Bronchial epithelial cell (primary cell): Measurements from ENCODE around the gene LHFPL4. TPM values are rescaled to one million over a fixed set of nuclear protein-coding genes. Genes with fewer than 3 reads are reported as not detected.
A peak's percentile ranks its signal among the peaks of the same experiment; 100 is the strongest.
"Not testable (repeated sequence)": the region's sequence is repeated elsewhere in the genome, so short reads cannot be mapped to it uniquely, and the experiment has no call there.

Experiments
- DNase-seq: peaks from one replicate; pipeline ENCODE4 v3.0.0-alpha.2; 2010; ENCODE audit warnings: low read depth
- FAIRE-seq: peaks from 2 replicates; lab custom pipeline; 2011; peaks lifted over from hg19 to GRCh38; lab: Jason Lieb, UNC
- H3K27me3 ChIP-seq: 2 replicates; pipeline ENCODE4 v1.5.1; 2011; ENCODE audit warnings: low read length; ENCODE audit not compliant: control insufficient read depth, insufficient read depth
- H3K36me3 ChIP-seq: 2 replicates; pipeline ENCODE4 v1.5.1; 2011; ENCODE audit warnings: low read length; ENCODE audit not compliant: control insufficient read depth, insufficient read depth
- H3K4me3 ChIP-seq: 2 replicates; pipeline ENCODE4 v1.5.1; 2011; ENCODE audit warnings: mild to moderate bottlenecking, low read depth, low read length, control low read depth
- CTCF ChIP-seq: IDR thresholded peaks from 2 replicates; pipeline ENCODE4 v1.5.1; 2011; ENCODE audit warnings: mild to moderate bottlenecking, moderate library complexity, low read length, control low read depth, inconsistent platforms; ENCODE audit not compliant: insufficient read depth, severe bottlenecking
- total RNA-seq: library from RNA; depleted of rRNA; stranded (reverse); fragments of >200 nt; gene quantifications from 2 replicates; pipeline ENCODE4 v1.2.1, GENCODE V29; 2014

The LHFPL4 gene
- total RNA-seq, 1 donor from 2014 or later, result not detected

GRCh38 chr3:9497821-9498565 lies 55.6 kb downstream of the LHFPL4 start:
- Histone ChIP-seq H3K27me3 (peaks cover 2% of the 10 kb centered on the region), H3K36me3 (no peaks in the 10 kb centered on the region), H3K4me3 (no peak overlapping the region)
- TF ChIP-seq CTCF, result no peak
- peak; percentile 88 for DNase-seq
- FAIRE-seq, result no peak

- Histone ChIP-seq H3K36me3 (no peaks in the 10 kb centered on the region), H3K4me3 (no peak overlapping the region), H3K27me3 (peaks cover 2% of the 10 kb centered on the region)
- no peak for TF ChIP-seq CTCF
- no peak for FAIRE-seq
- DNase-seq, result no peak
Measured at GRCh38 chr3:9496893-9497292, 56.7 kb downstream of the LHFPL4 start.

DNA sequence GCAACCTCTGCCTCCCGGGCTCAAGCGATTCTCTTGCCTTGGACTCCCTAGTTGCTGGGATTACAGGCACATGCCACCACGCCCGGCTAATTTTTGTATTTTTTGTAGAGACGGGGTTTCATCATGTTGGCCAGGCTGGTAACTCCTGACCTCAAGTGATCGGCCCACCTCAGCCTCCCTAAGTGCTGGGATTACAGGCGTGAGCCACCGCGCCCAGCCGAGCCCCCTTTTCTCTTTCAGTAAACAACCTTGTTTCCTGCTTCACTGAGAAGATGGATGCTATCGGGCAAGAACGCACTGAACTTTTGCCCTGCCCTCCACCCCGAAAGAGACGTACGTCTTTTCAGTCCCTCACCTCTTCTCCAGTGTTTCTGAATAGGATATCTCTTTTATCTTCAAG lies 59.6 kb downstream of the LHFPL4 start:
- not testable (repeated sequence) for H3K36me3 ChIP-seq, DNase-seq, H3K4me3 ChIP-seq, FAIRE-seq, H3K27me3 ChIP-seq

GRCh38 chr3:9491506-9491905 lies 62.1 kb downstream of the LHFPL4 start:
- Histone ChIP-seq H3K4me3 (no peak overlapping the region), H3K36me3 (no peaks in the 10 kb centered on the region), H3K27me3 (no peaks in the 10 kb centered on the region)
- TF ChIP-seq CTCF, result no peak
- DNase-seq (no peak), FAIRE-seq (no peak)

DNA sequence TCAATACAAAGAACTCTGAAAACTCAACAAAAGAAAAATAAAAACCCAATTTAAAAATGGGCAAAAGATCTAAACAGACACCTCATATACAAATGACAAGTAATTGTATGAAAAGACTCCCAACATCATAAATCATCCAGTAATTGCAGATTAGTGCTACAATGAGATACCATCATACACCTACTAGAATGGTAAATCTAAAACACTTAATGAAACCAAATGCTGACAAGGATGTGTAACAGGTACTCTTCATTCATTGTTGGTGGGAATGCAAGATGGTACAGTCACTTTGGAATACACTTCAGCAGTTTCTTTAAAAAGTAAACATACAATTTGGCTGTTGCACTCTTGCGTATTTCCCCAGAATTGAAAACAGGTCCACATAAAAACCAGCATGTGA lies 68.4 kb downstream of the LHFPL4 start:
- FAIRE-seq (no peak), DNase-seq (no peak)
- peaks cover 2% of the 10 kb centered on the region for H3K36me3 ChIP-seq

DNA sequence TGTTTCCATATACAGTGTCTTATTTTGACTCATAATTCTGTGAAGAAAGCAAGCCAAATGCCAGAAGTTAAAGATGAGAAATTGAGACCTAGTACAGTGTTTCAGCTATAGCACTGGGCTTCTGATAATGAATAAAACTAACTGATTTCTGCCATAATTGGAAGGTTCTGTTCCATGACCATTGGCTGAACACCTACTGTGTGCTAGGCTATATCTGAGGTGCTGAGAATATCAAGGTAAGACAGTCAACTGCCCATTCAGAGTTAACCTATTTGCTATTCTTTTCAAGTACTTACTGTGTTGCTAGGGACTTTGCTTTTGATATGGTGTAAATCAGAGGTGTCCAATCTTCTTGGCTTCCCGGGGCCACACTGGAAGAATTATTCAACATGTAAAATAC lies 73.4 kb downstream of the LHFPL4 start:
- no peak for TF ChIP-seq CTCF
- no peak for FAIRE-seq
- Histone ChIP-seq H3K36me3 (peaks cover 16% of the 10 kb centered on the region), H3K4me3 (no peak overlapping the region), H3K27me3 (no peaks in the 10 kb centered on the region)
- DNase-seq, result no peak

More for the DNA sequence above, 68.4 kb downstream of the LHFPL4 start:
- Histone ChIP-seq H3K4me3 (no peak overlapping the region), H3K27me3 (no peaks in the 10 kb centered on the region)
- TF ChIP-seq CTCF, result no peak
